HepG2 (cell line): ENCODE data around the gene SGCE. TPM values are rescaled to one million over a fixed set of nuclear protein-coding genes. Genes with fewer than 3 reads are reported as not detected.
A peak's percentile ranks its signal among the peaks of the same experiment; 100 is the strongest.

Experiments used
- CCDC6 ChIP-seq: sonication (generic); formaldehyde crosslinking; IDR thresholded peaks from 2 replicates; pipeline ENCODE4 v1.8.1; 2022; ENCODE audit warnings: mild to moderate bottlenecking, missing genetic modification reagents, moderate library complexity
- CENPX ChIP-seq: sonication (generic); formaldehyde crosslinking; IDR thresholded peaks from 2 replicates; pipeline ENCODE4 v1.9.0; 2021; ENCODE audit warnings: mild to moderate bottlenecking, missing genetic modification reagents, moderate library complexity
- E2F1 ChIP-seq: sonication (generic); formaldehyde crosslinking; IDR thresholded peaks from 2 replicates; pipeline ENCODE4 v1.5.0; 2020; ENCODE audit warnings: missing genetic modification reagents
- EED ChIP-seq: sonication (generic); formaldehyde crosslinking; IDR thresholded peaks from 2 replicates; pipeline ENCODE4 v1.5.0; 2020; ENCODE audit warnings: mild to moderate bottlenecking, missing genetic modification reagents
- GLI4 ChIP-seq: sonication (generic); formaldehyde crosslinking; IDR thresholded peaks from 2 replicates; pipeline ENCODE4 v1.5.1; 2020; ENCODE audit warnings: missing genetic modification reagents, mild to moderate bottlenecking, moderate library complexity, borderline replicate concordance
- HMGXB4 ChIP-seq, 2 experiments: sonication (generic) in 1 of 2; formaldehyde crosslinking in 1 of 2; IDR thresholded peaks; 2 replicates each; pipeline versions ENCODE4 v1.4.0 to v1.6.1; 2018 to 2020; ENCODE audit warnings: missing genetic modification reagents in 2 of 2, borderline replicate concordance in 1 of 2, low read depth in 1 of 2, mild to moderate bottlenecking in 1 of 2, missing biosample characterization in 1 of 2
- IKZF5 ChIP-seq: IDR thresholded peaks from 2 replicates; pipeline ENCODE4 v1.6.1; 2018; ENCODE audit warnings: missing genetic modification reagents, mild to moderate bottlenecking, missing compliant biosample characterization
- KDM3A ChIP-seq: IDR thresholded peaks from 2 replicates; pipeline ENCODE4 v1.6.1; 2018; ENCODE audit warnings: low read depth, missing compliant biosample characterization
- NFIC ChIP-seq: IDR thresholded peaks from 2 replicates; pipeline ENCODE4 v1.6.1; 2012; ENCODE audit warnings: mild to moderate bottlenecking, low read length, inconsistent platforms
- NKX3-1 ChIP-seq: sonication (generic); formaldehyde crosslinking; IDR thresholded peaks from 2 replicates; pipeline ENCODE4 v1.5.0; 2020; ENCODE audit warnings: missing genetic modification reagents
- PCBP2 ChIP-seq: fragments of 200-400 bp; formaldehyde crosslinking; optimal IDR thresholded peaks from 2 replicates; pipeline ENCODE3; 2018; ENCODE audit warnings: low read length, low read depth; ENCODE audit not compliant: poor library complexity, severe bottlenecking
- POGZ ChIP-seq: sonication (generic); formaldehyde crosslinking; IDR thresholded peaks from 2 replicates; pipeline ENCODE4 v1.4.0; 2020; ENCODE audit warnings: mild to moderate bottlenecking, missing genetic modification reagents
- RBAK ChIP-seq: sonication (generic); formaldehyde crosslinking; IDR thresholded peaks from 2 replicates; pipeline ENCODE4 v1.5.1; 2020; ENCODE audit warnings: mild to moderate bottlenecking, missing genetic modification reagents
- SIN3A ChIP-seq: IDR thresholded peaks from 2 replicates; pipeline ENCODE4 v1.6.1; 2011; ENCODE audit warnings: low read depth, mild to moderate bottlenecking, control low read depth, low read length, borderline replicate concordance
- SMARCE1 ChIP-seq: fragments of 450-650 bp; IDR thresholded peaks from 2 replicates; pipeline ENCODE4 v1.6.1; 2017; ENCODE audit warnings: borderline replicate concordance
- TRIM24 ChIP-seq: sonication (generic); formaldehyde crosslinking; IDR thresholded peaks from 2 replicates; pipeline ENCODE4 v1.8.0; 2022; ENCODE audit warnings: mild to moderate bottlenecking, missing genetic modification reagents
- XBP1 ChIP-seq: sonication (generic); formaldehyde crosslinking; IDR thresholded peaks from 2 replicates; pipeline ENCODE4 v1.5.0; 2020; ENCODE audit warnings: missing genetic modification reagents
- ZIK1 ChIP-seq: sonication (generic); formaldehyde crosslinking; IDR thresholded peaks from 2 replicates; pipeline ENCODE4 v1.5.0; 2020; ENCODE audit warnings: mild to moderate bottlenecking, low read depth, missing genetic modification reagents, borderline replicate concordance
- ZNF24 ChIP-seq: fragments of 450-650 bp; IDR thresholded peaks from 2 replicates; pipeline ENCODE4 v1.6.1; 2017; ENCODE audit warnings: antibody characterized with exemption, mild to moderate bottlenecking
- ZNF33A ChIP-seq: sonication (generic); formaldehyde crosslinking; IDR thresholded peaks from 2 replicates; pipeline ENCODE4 v1.5.1; 2020; ENCODE audit warnings: missing genetic modification reagents, mild to moderate bottlenecking, moderate library complexity, borderline replicate concordance
- ZNF549 ChIP-seq: sonication (generic); formaldehyde crosslinking; IDR thresholded peaks from 2 replicates; pipeline ENCODE4 v1.5.0; 2020; ENCODE audit warnings: missing genetic modification reagents
- ZNF562 ChIP-seq: sonication (generic); formaldehyde crosslinking; IDR thresholded peaks from 2 replicates; pipeline ENCODE4 v1.8.0; 2022; ENCODE audit warnings: missing genetic modification reagents, borderline replicate concordance
- polyA plus RNA-seq, 8 experiments: library from polyadenylated mRNA; depleted of rRNA in 3 of 8; stranded (reverse) in 7 of 8; unstranded in 1 of 8; fragments of >200 nt; fragmentation: Illumina TruSeq in 4 of 8; extraction: Trizol in 4 of 8; gene quantifications; 2 replicates each; pipeline versions ENCODE4 v1.2.1 to v1.2.3, GENCODE V29; 2011 to 2016; ENCODE audit warnings: low read depth in 4 of 8, missing spikeins in 1 of 8, mixed read lengths in 1 of 8; ENCODE audit not compliant: insufficient read depth in 1 of 8
- total RNA-seq, 5 experiments: library from RNA; depleted of rRNA; stranded (reverse); fragments of >200 nt; fragmentation: Illumina TruSeq; extraction: Trizol; gene quantifications; 2 replicates each; pipeline ENCODE4 v1.2.3, GENCODE V29; 2016; ENCODE audit warnings: low read depth in 1 of 5
- TF ChIP-seq, protein P1 (sequence below), 2 experiments: fragments of 450-650 bp in 1 of 2; sonication (generic) in 1 of 2; formaldehyde crosslinking; IDR thresholded peaks; 2 replicates each; pipeline versions ENCODE4 v1.5.0 to v1.8.0; 2020 to 2022; ENCODE audit warnings: mild to moderate bottlenecking in 1 of 2, missing genetic modification reagents in 1 of 2
- TF ChIP-seq, protein P2 (sequence below): IDR thresholded peaks from 2 replicates; pipeline ENCODE4 v1.6.1; 2016; ENCODE audit warnings: mild to moderate bottlenecking

Gene SGCE
- total and polyA plus RNA-seq, 2 of the 13 experiments (the other 11 are each of a cell fraction or from before 2014, with no cell fraction given) = 52.3 to 71.1 TPM

DNA sequence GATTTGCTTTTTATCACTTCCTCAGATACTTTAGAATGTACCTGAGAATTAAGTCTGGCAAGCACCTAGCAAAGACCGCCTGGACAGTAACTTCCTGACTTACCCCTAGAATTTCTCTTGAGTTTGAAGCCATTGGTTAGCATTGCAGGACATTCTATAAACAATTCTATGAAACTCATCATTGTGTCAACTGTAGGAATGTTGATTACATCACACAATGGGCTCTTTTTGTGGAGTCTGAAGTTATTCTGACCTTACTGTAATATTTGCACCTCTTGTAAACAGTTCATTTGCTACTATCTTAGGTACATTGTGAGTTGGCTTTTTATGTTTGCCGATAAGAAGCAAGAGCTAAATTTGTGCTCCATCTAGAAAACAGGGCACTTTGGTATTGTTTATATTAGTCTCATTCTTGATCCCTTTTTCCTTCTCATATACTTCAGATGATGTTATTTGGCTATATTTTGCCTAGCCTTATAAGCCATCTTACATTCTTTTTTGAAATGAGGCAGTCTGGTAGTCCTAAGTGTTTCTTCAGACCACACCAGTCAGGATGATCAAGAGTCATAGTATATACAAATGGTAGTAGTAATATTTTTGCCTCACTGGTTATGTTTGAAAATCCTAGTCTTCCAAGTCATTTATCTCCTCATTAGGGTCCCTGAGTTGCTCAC, 94.0 kb downstream of the SGCE start (continued):
- TF ChIP-seq IKZF5 = 0 out of 2 replicates have a peak, but pooled peaks have one; percentile 30
- no peak for TF ChIP-seq ZNF24
- TF ChIP-seq SIN3A = no peak
- TF ChIP-seq POGZ (CRISPR knock-in tag) = peak; percentile 95
- no peak for TF ChIP-seq CENPX (CRISPR knock-in tag)
- TF ChIP-seq SMARCE1 = no peak
- TF ChIP-seq XBP1 = no peak
- TF ChIP-seq CCDC6 (CRISPR knock-in tag) = peak; percentile 71
- TF ChIP-seq, protein P1, sequence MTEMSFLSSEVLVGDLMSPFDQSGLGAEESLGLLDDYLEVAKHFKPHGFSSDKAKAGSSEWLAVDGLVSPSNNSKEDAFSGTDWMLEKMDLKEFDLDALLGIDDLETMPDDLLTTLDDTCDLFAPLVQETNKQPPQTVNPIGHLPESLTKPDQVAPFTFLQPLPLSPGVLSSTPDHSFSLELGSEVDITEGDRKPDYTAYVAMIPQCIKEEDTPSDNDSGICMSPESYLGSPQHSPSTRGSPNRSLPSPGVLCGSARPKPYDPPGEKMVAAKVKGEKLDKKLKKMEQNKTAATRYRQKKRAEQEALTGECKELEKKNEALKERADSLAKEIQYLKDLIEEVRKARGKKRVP (CRISPR knock-in tag; IDR thresholded peaks at IDR 0.05) = peak in 1 of 2 experiments; percentile 94; a peak in 2 of 4 replicates
- no peak for TF ChIP-seq TRIM24 (CRISPR knock-in tag)
- no peak for TF ChIP-seq ZNF562 (CRISPR knock-in tag)
- TF ChIP-seq GLI4 (CRISPR knock-in tag) = no peak
- no peak for TF ChIP-seq PCBP2
- TF ChIP-seq ZNF549 (CRISPR knock-in tag) = no peak
- TF ChIP-seq KDM3A (CRISPR knock-in tag) = no peak
- TF ChIP-seq EED (CRISPR knock-in tag) = no peak
- no peak for TF ChIP-seq ZIK1 (CRISPR knock-in tag)
- TF ChIP-seq NKX3-1 = peak; percentile 73; the same call in 1 of the 2 replicates
- TF ChIP-seq, protein P2, sequence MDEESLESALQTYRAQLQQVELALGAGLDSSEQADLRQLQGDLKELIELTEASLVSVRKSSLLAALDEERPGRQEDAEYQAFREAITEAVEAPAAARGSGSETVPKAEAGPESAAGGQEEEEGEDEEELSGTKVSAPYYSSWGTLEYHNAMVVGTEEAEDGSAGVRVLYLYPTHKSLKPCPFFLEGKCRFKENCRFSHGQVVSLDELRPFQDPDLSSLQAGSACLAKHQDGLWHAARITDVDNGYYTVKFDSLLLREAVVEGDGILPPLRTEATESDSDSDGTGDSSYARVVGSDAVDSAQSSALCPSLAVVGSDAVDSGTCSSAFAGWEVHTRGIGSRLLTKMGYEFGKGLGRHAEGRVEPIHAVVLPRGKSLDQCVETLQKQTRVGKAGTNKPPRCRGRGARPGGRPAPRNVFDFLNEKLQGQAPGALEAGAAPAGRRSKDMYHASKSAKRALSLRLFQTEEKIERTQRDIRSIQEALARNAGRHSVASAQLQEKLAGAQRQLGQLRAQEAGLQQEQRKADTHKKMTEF (CRISPR knock-in tag) = peak; percentile 97
- TF ChIP-seq E2F1 = peak; percentile 39; the same call in 1 of the 2 replicates
- peak in 1 of 2 experiments; percentile 54; a peak in 1 of 4 replicates for TF ChIP-seq HMGXB4 (CRISPR knock-in tag; IDR thresholded peaks at IDR 0.05; ENCODE audit: borderline replicate concordance in 1 of 2, low read depth in 1 of 2)
- TF ChIP-seq NFIC = peak; percentile 89
- TF ChIP-seq ZNF33A (CRISPR knock-in tag) = no peak
- TF ChIP-seq RBAK (CRISPR knock-in tag) = no peak
